Measurements from ENCODE around the gene MYH7.

Gene MYH7

GRCh38 chr14:23376482-23377197, 58.8 kb downstream of the MYH7 start, which contains the start of gene CMTM5:
CMTM5 (plus strand) TSS chr14:23377046; CDS start chr14:23377252, 206 bp downstream.
- Histone ChIP-seq H3K4me1 (no peaks in the 10 kb centered on the region), H3K4me2 (ENCODE audit: low read length) (no peak within 1 kb of the TSS), H3K79me2 (no peaks in the 10 kb centered on the region), H3K9ac (no peak within 1 kb of the TSS), H3K9me3 (ENCODE audit: control insufficient read depth, low read length) (no peaks in the 10 kb centered on the region), H3K4me3 (ENCODE audit: low read depth, low read length) (no peak within 1 kb of the TSS), H3K36me3 (ENCODE audit: control insufficient read depth, insufficient read depth, low read length) (no peaks in the 10 kb centered on the region), H3K27me3 (ENCODE audit: control insufficient read depth, insufficient read depth, low read length) (no peaks in the 10 kb centered on the region), H2AFZ (no peak within 1 kb of the TSS), H3K27ac (no peak within 1 kb of the TSS)
- no peak for TF ChIP-seq CTCF (IDR thresholded peaks at IDR 0.05)

GRCh38 chr14:23375527-23376251, 59.8 kb downstream of the MYH7 start:
- H3K4me2 ChIP-seq (ENCODE audit: low read length): no peak overlapping the region
- no peak overlapping the region for H3K4me3 ChIP-seq (ENCODE audit: low read depth, low read length)
- H3K9me3 ChIP-seq (ENCODE audit: control insufficient read depth, low read length): no peaks in the 10 kb centered on the region
- no peaks in the 10 kb centered on the region for H3K36me3 ChIP-seq (ENCODE audit: control insufficient read depth, insufficient read depth, low read length)
- H3K9ac ChIP-seq: no peak overlapping the region
- H3K4me1 ChIP-seq: no peaks in the 10 kb centered on the region
- no peaks in the 10 kb centered on the region for H3K27me3 ChIP-seq (ENCODE audit: control insufficient read depth, insufficient read depth, low read length)
- H3K79me2 ChIP-seq: no peaks in the 10 kb centered on the region
- no peak for TF ChIP-seq CTCF (IDR thresholded peaks at IDR 0.05)
- no peak overlapping the region for H2AFZ ChIP-seq
- H3K27ac ChIP-seq: no peak overlapping the region

- Histone ChIP-seq H3K27me3 (ENCODE audit: control insufficient read depth, insufficient read depth, low read length) (no peaks in the 10 kb centered on the region), H3K4me1 (no peaks in the 10 kb centered on the region), H3K9me3 (ENCODE audit: control insufficient read depth, low read length) (no peaks in the 10 kb centered on the region), H3K9ac (no peak overlapping the region), H3K36me3 (ENCODE audit: control insufficient read depth, insufficient read depth, low read length) (no peaks in the 10 kb centered on the region), H3K4me3 (ENCODE audit: low read depth, low read length) (no peak overlapping the region), H3K4me2 (ENCODE audit: low read length) (no peak overlapping the region), H2AFZ (no peak overlapping the region), H3K27ac (no peak overlapping the region), H3K79me2 (no peaks in the 10 kb centered on the region)
- TF ChIP-seq CTCF (IDR thresholded peaks at IDR 0.05): no peak
Observed at GRCh38 chr14:23373041-23373440, 62.4 kb downstream of the MYH7 start.

GRCh38 chr14:23372509-23372908, 63.0 kb downstream of the MYH7 start, which contains the start of gene IL25:
IL25 (plus strand) TSS chr14:23372809.
- H2AFZ ChIP-seq: no peak within 1 kb of the TSS
- no peaks in the 10 kb centered on the region for H3K9me3 ChIP-seq (ENCODE audit: control insufficient read depth, low read length)
- H3K4me1 ChIP-seq: no peaks in the 10 kb centered on the region
- no peak within 1 kb of the TSS for H3K27ac ChIP-seq
- no peak within 1 kb of the TSS for H3K4me2 ChIP-seq (ENCODE audit: low read length)
- no peaks in the 10 kb centered on the region for H3K79me2 ChIP-seq
- no peak within 1 kb of the TSS for H3K9ac ChIP-seq
- TF ChIP-seq CTCF (IDR thresholded peaks at IDR 0.05): no peak
- H3K27me3 ChIP-seq (ENCODE audit: control insufficient read depth, insufficient read depth, low read length): no peaks in the 10 kb centered on the region
- H3K36me3 ChIP-seq (ENCODE audit: control insufficient read depth, insufficient read depth, low read length): no peaks in the 10 kb centered on the region
- no peak within 1 kb of the TSS for H3K4me3 ChIP-seq (ENCODE audit: low read depth, low read length)
